H9 (cell line): ENCODE results near the gene TJP2. TPM values are rescaled to one million over a fixed set of nuclear protein-coding genes. Genes with fewer than 3 reads are reported as not detected.

ENCODE experiments used
- DNase-seq: peaks from one replicate; pipeline ENCODE4 v3.0.0-alpha.2; 2017
- H2AFZ ChIP-seq: one replicate; pipeline ENCODE4 v1.6.1; 2013; ENCODE audit warnings: mild to moderate bottlenecking, low read length, control low read depth, moderate library complexity
- H2AK5ac ChIP-seq: 2 replicates; pipeline ENCODE4 v1.6.1; 2013; ENCODE audit warnings: low read length, control low read depth, mixed read lengths; ENCODE audit not compliant: insufficient read length
- H2BK120ac ChIP-seq: one replicate; pipeline ENCODE4 v1.6.1; 2013; ENCODE audit warnings: low read depth, mild to moderate bottlenecking, low read length, control low read depth, inconsistent platforms; ENCODE audit not compliant: poor library complexity, severe bottlenecking
- H2BK12ac ChIP-seq: 2 replicates; pipeline ENCODE4 v1.6.1; 2013; ENCODE audit warnings: low read length, control low read depth, mixed read lengths, low read depth; ENCODE audit not compliant: insufficient read length
- H2BK15ac ChIP-seq: 2 replicates; pipeline ENCODE4 v1.6.1; 2013; ENCODE audit warnings: low read depth, low read length, control low read depth
- H2BK20ac ChIP-seq: one replicate; pipeline ENCODE4 v1.6.1; 2013; ENCODE audit warnings: low read depth, mild to moderate bottlenecking, low read length, control low read depth, inconsistent platforms; ENCODE audit not compliant: poor library complexity, severe bottlenecking
- H2BK5ac ChIP-seq: 2 replicates; pipeline ENCODE4 v1.6.1; 2013; ENCODE audit warnings: low read length, control low read depth, mixed read lengths; ENCODE audit not compliant: insufficient read length
- H3K14ac ChIP-seq: 2 replicates; pipeline ENCODE4 v1.6.1; 2013; ENCODE audit warnings: low read length, control low read depth; ENCODE audit not compliant: insufficient read depth
- H3K18ac ChIP-seq: 2 replicates; pipeline ENCODE4 v1.6.1; 2013; ENCODE audit warnings: low read depth, mild to moderate bottlenecking, mixed read lengths, low read length, control low read depth; ENCODE audit not compliant: insufficient read length
- H3K23ac ChIP-seq: 2 replicates; pipeline ENCODE4 v1.6.1; 2013; ENCODE audit warnings: low read length, control low read depth, mixed read lengths, low read depth; ENCODE audit not compliant: insufficient read length
- H3K23me2 ChIP-seq: 2 replicates; pipeline ENCODE4 v1.6.1; 2013; ENCODE audit warnings: low read depth, mild to moderate bottlenecking, mixed read lengths, low read length, control low read depth; ENCODE audit not compliant: insufficient read length, poor library complexity, severe bottlenecking
- H3K27ac ChIP-seq: 2 replicates; pipeline ENCODE4 v1.5.1; 2013; ENCODE audit warnings: low read length, control low read depth, mixed read lengths, low read depth; ENCODE audit not compliant: insufficient read length
- H3K27me3 ChIP-seq: 2 replicates; pipeline ENCODE4 v1.6.1; 2013; ENCODE audit warnings: low read length, control low read depth, inconsistent platforms; ENCODE audit not compliant: insufficient read depth
- H3K4ac ChIP-seq: 2 replicates; pipeline ENCODE4 v1.6.1; 2013; ENCODE audit warnings: low read depth, mild to moderate bottlenecking, control low read depth, inconsistent platforms, low read length, moderate library complexity
- H3K4me1 ChIP-seq: 2 replicates; pipeline ENCODE4 v1.6.1; 2013; ENCODE audit warnings: low read length, control low read depth, inconsistent platforms; ENCODE audit not compliant: insufficient read depth
- H3K4me2 ChIP-seq: 2 replicates; pipeline ENCODE4 v1.6.1; 2013; ENCODE audit warnings: low read length, control low read depth, mixed read lengths; ENCODE audit not compliant: insufficient read length, insufficient read depth
- H3K56ac ChIP-seq: 2 replicates; pipeline ENCODE4 v1.6.1; 2013; ENCODE audit warnings: low read depth, mild to moderate bottlenecking, mixed read lengths, low read length, control low read depth; ENCODE audit not compliant: insufficient read length
- H3K79me1 ChIP-seq: 2 replicates; pipeline ENCODE4 v1.6.1; 2013; ENCODE audit warnings: low read depth, mild to moderate bottlenecking, moderate library complexity, low read length, control low read depth, inconsistent platforms; ENCODE audit not compliant: insufficient read depth, poor library complexity, severe bottlenecking
- H3K79me2 ChIP-seq: 2 replicates; pipeline ENCODE4 v1.6.1; 2013; ENCODE audit warnings: low read length, control low read depth, inconsistent platforms; ENCODE audit not compliant: insufficient read depth
- H3K9ac ChIP-seq: 2 replicates; pipeline ENCODE4 v1.6.1; 2013; ENCODE audit warnings: low read length, control low read depth, mixed read lengths; ENCODE audit not compliant: insufficient read length; ENCODE audit errors: extremely low read depth
- H3K9me3 ChIP-seq: one replicate; pipeline ENCODE4 v1.6.1; 2013; ENCODE audit warnings: low read depth, low read length, inconsistent platforms; ENCODE audit not compliant: control insufficient read depth
- H3T11ph ChIP-seq: one replicate; pipeline ENCODE4 v1.6.1; 2013; ENCODE audit warnings: mild to moderate bottlenecking, low read length, control low read depth, inconsistent platforms
- H4K20me1 ChIP-seq: one replicate; pipeline ENCODE4 v1.6.1; 2013; ENCODE audit not compliant: control insufficient read depth, insufficient read length, insufficient read depth
- H4K5ac ChIP-seq: 2 replicates; pipeline ENCODE4 v1.6.1; 2013; ENCODE audit warnings: low read depth, mild to moderate bottlenecking, mixed read lengths, low read length, control low read depth; ENCODE audit not compliant: insufficient read length
- H4K8ac ChIP-seq: replicated peaks from 2 replicates; pipeline ENCODE4 v1.6.1; 2013; ENCODE audit warnings: low read length, control low read depth, mixed read lengths, low read depth; ENCODE audit not compliant: insufficient read length
- H4K91ac ChIP-seq: 2 replicates; pipeline ENCODE4 v1.6.1; 2013; ENCODE audit warnings: low read depth, mild to moderate bottlenecking, moderate library complexity, mixed read lengths, low read length, control low read depth; ENCODE audit not compliant: insufficient read length
- H3K27ac Mint-ChIP-seq, 3 experiments: 2 replicates in 2 of 3; 3 replicates in 1 of 3; pipeline ENCODE4 v1.8.0; 2020 to 2021; ENCODE audit warnings: mixed read lengths in 3 of 3, mild to moderate bottlenecking in 1 of 3, moderate library complexity in 1 of 3
- H3K27me3 Mint-ChIP-seq: 2 replicates; pipeline ENCODE4 v1.8.0; 2021; ENCODE audit warnings: low read depth, mild to moderate bottlenecking, moderate library complexity, mixed read lengths
- H3K36me3 Mint-ChIP-seq, 3 experiments: 2 replicates in 2 of 3; 3 replicates in 1 of 3; pipeline ENCODE4 v1.8.0; 2020 to 2021; ENCODE audit warnings: low read depth in 3 of 3, mixed read lengths in 3 of 3; ENCODE audit not compliant: insufficient read depth in 1 of 3
- H3K4me1 Mint-ChIP-seq, 2 experiments: 2 replicates each; pipeline ENCODE4 v1.8.0; 2020; ENCODE audit warnings: mixed read lengths in 2 of 2
- H3K4me3 Mint-ChIP-seq, 2 experiments: 2 replicates in 1 of 2; 3 replicates in 1 of 2; pipeline ENCODE4 v1.8.0; 2020 to 2021; ENCODE audit warnings: mild to moderate bottlenecking in 2 of 2, mixed read lengths in 2 of 2, moderate library complexity in 1 of 2
- H3K9me3 Mint-ChIP-seq, 2 experiments: 2 replicates in 1 of 2; 3 replicates in 1 of 2; pipeline ENCODE4 v1.8.0; 2020; ENCODE audit warnings: mild to moderate bottlenecking in 2 of 2, mixed read lengths in 2 of 2, moderate library complexity in 1 of 2
- CTCF ChIP-seq: fragments of 200-600 bp; sonication (generic); conservative IDR thresholded peaks from 3 replicates; pipeline ENCODE4 v1.8.0; 2021; ENCODE audit warnings: antibody characterized with exemption, mild to moderate bottlenecking
- WGBS: extraction: QIAGEN DNeasy Blood & Tissue Kit; methylation state at CpG from one replicate; pipeline ENCODE4 v1.1.7; 2013; ENCODE audit warnings: missing lambda C conversion rate, low lambda C conversion rate, mixed read lengths; ENCODE audit not compliant: insufficient read length; ENCODE audit errors: extremely low coverage; 5-methylcytosine and 5-hydroxymethylcytosine counted together
- total RNA-seq: library from RNA; stranded (reverse); gene quantifications from 2 replicates; pipeline ENCODE4 v1.2.1, GENCODE V29; 2021

The TJP2 gene
- total RNA-seq, 1 experiment from 2014 or later = 130 TPM

GRCh38 chr9:69188975-69189374, 14.9 kb downstream of the TJP2 start:
- no peak overlapping the region for H2BK12ac ChIP-seq
- no peak overlapping the region for H3K4ac ChIP-seq
- no peak overlapping the region for H3K4me2 ChIP-seq
- no CpG with 5 or more reads among the region's 2 CpGs for WGBS
- peaks cover 0 to 7% (median 6%) of the 10 kb centered on the region in 3 experiments; a peak in 4 of 7 replicates for H3K36me3 Mint-ChIP-seq
- H3K9ac ChIP-seq = no peak overlapping the region
- no peak overlapping the region for H2BK120ac ChIP-seq
- H3K23ac ChIP-seq = no peak overlapping the region
- H3K4me1 Mint-ChIP-seq = peaks cover 15 to 29% of the 10 kb centered on the region in 2 experiments
- H3K79me1 ChIP-seq = peaks cover 4% of the 10 kb centered on the region
- H3K18ac ChIP-seq = no peak overlapping the region
- no peaks in the 10 kb centered on the region for H3K9me3 ChIP-seq
- H3K4me3 Mint-ChIP-seq = no peak overlapping the region
- H3K56ac ChIP-seq = no peak overlapping the region
- H3K14ac ChIP-seq = no peak overlapping the region
- no peak overlapping the region for H2BK5ac ChIP-seq
- peaks cover 6% of the 10 kb centered on the region; the same call in 1 of the 2 replicates for H3K79me2 ChIP-seq
- no peak overlapping the region for H3T11ph ChIP-seq
- no peak overlapping the region for H2AK5ac ChIP-seq
- H3K9me3 Mint-ChIP-seq = no peaks in the 10 kb centered on the region
- H3K27ac Mint-ChIP-seq = no peak overlapping the region
- H3K27ac ChIP-seq = no peak overlapping the region
- no peaks in the 10 kb centered on the region for H4K20me1 ChIP-seq
- peaks cover 3% of the 10 kb centered on the region; the same call in 1 of the 2 replicates for H3K4me1 ChIP-seq
- H2AFZ ChIP-seq = no peak overlapping the region
- no peak overlapping the region for H4K5ac ChIP-seq
- H3K27me3 Mint-ChIP-seq = no peaks in the 10 kb centered on the region
- no peaks in the 10 kb centered on the region for H3K23me2 ChIP-seq
- H3K27me3 ChIP-seq = no peaks in the 10 kb centered on the region
- no peak for TF ChIP-seq CTCF
- no peak overlapping the region for H2BK15ac ChIP-seq
- no peak for DNase-seq
- no peak overlapping the region for H2BK20ac ChIP-seq
- H4K8ac ChIP-seq = no peak overlapping the region
- no peak overlapping the region for H4K91ac ChIP-seq
